ENCODE data around the gene FKBP2. TPM values are rescaled to one million over a fixed set of nuclear protein-coding genes. Genes with fewer than 3 reads are reported as not detected.

Gene FKBP2
- total RNA-seq, 4 donors from 2014 or later, result 38.2 to 101 (median 57.8) TPM

GRCh38 chr11:64269540-64270220 is 28.8 kb downstream of the FKBP2 start:
- WGBS, 2 donors, result 0 to 1% methylated on average over 18 to 34 of the region's 58 CpGs
- TF ChIP-seq EP300 (IDR thresholded peaks at IDR 0.05), result peak; percentile 93 to 97
- TF ChIP-seq POLR2A (IDR thresholded peaks at IDR 0.05), result no peak
- peak in 3 of 5 experiments; percentile 19 to 47 (median 34) for TF ChIP-seq CTCF (IDR thresholded peaks at IDR 0.05)

DNA sequence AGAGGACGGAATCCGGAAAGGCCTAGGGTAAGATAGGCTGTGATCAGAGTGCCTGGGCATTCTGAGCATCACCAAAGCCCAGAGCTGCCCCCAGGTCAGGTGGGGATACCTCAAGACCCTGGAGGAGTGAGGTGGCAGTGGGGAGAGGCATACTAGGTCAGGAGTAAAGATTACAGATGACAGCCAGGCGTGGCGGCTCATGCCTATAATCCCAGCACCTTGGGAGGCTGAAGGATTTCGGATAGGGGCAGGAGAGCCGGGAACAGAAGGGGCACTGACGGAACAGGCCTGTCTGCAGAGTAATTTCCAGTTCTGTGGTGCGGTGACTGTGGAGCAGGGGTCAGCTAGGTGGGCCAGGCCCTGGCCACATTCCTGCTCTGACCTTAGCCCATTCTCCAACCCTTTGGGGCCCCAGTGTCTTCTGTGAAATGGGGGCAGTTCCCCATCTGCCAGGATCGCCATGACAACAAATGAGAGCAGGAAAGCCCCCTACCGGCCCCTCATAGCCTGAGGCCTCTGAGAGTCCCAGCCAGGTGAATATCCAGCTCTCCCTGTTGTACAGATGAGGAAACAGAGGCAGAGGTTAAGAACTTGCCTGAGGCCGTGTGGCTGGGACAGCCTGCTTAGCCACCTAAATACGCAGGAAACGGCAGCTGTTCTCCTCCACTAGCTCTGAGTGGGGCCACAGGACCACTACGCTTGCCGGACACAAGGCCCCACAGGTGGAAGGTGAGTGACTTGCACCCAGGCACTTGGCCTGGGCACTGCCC is 34.3 kb downstream of the FKBP2 start:
- H3K9me3 ChIP-seq, result no peaks in the 10 kb centered on the region
- TF ChIP-seq EP300 (IDR thresholded peaks at IDR 0.05), result no peak
- no peak for TF ChIP-seq POLR2A (IDR thresholded peaks at IDR 0.05)
- TF ChIP-seq CTCF (IDR thresholded peaks at IDR 0.05), result no peak
- H3K27me3 ChIP-seq, result no peaks in the 10 kb centered on the region
- peaks cover 0 to 43% (median 0%) of the 10 kb centered on the region in 3 donors for H3K36me3 ChIP-seq
- no peak overlapping the region for H3K27ac ChIP-seq
- WGBS, 2 donors, result 81 to 89% methylated on average over 12 to 15 of the region's 15 CpGs
- DNase-seq (ENCODE audit: low spot score in 2 of 2), result no peak
- H3K4me3 ChIP-seq, result no peak overlapping the region
- H3K4me1 ChIP-seq, result peaks cover 0 to 21% (median 4%) of the 10 kb centered on the region in 4 donors

More at GRCh38 chr11:64269540-64270220, 28.8 kb downstream of the FKBP2 start:
- peak; percentile 91 to 97 for DNase-seq (ENCODE audit: low spot score in 2 of 2)
- peaks cover 0 to 27% (median 0%) of the 10 kb centered on the region in 3 donors for H3K36me3 ChIP-seq
- H3K27ac ChIP-seq, result peak overlapping the region; percentile 92 to 97 (median 95)
- no peaks in the 10 kb centered on the region for H3K9me3 ChIP-seq
- H3K27me3 ChIP-seq, result no peaks in the 10 kb centered on the region
- peak overlapping the region; percentile 71 to 98 (median 90) for H3K4me3 ChIP-seq
- H3K4me1 ChIP-seq, result peaks cover 0 to 38% (median 25%) of the 10 kb centered on the region in 4 donors

DNA sequence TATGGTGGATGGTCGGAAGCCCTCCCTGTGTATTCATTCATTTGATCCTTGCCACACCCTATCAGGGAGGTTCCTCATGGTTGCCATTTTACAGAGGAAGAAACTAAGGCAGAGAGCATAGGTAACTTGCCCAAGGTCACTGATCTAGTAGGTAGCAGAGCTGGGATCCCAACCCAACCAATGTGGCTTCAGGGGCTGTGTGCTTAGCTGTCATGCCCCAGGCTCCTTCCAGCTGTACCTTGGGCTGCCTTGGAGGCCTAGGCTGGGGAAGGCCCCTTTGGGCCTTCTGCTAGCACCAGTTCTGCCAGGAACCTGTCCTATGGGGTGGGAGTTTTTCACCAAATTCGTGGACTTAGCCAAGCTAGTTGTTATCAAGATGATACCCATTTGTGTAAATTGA is 34.9 kb downstream of the FKBP2 start:
- TF ChIP-seq EP300 (IDR thresholded peaks at IDR 0.05) (no peak), CTCF (IDR thresholded peaks at IDR 0.05) (no peak), POLR2A (IDR thresholded peaks at IDR 0.05) (no peak)
- H3K4me1 ChIP-seq, result peaks cover 0 to 21% (median 4%) of the 10 kb centered on the region in 4 donors
- peaks cover 0 to 46% (median 0%) of the 10 kb centered on the region in 3 donors for H3K36me3 ChIP-seq
- no peak overlapping the region for H3K27ac ChIP-seq
- H3K4me3 ChIP-seq, result no peak overlapping the region
- no peak for DNase-seq (ENCODE audit: low spot score in 2 of 2)
- H3K27me3 ChIP-seq, result no peaks in the 10 kb centered on the region
- no peaks in the 10 kb centered on the region for H3K9me3 ChIP-seq
- 89 to 100% methylated on average over 2 of the region's 2 CpGs for WGBS, 2 donors

GRCh38 chr11:64276653-64277431 is 35.9 kb downstream of the FKBP2 start:
- peaks cover 0 to 55% (median 0%) of the 10 kb centered on the region in 3 donors for H3K36me3 ChIP-seq
- H3K4me1 ChIP-seq, result peaks cover 0 to 17% (median 2%) of the 10 kb centered on the region in 4 donors
- no peaks in the 10 kb centered on the region for H3K9me3 ChIP-seq
- no peaks in the 10 kb centered on the region for H3K27me3 ChIP-seq
- H3K4me3 ChIP-seq, result no peak overlapping the region
- TF ChIP-seq EP300 (IDR thresholded peaks at IDR 0.05) (no peak), CTCF (IDR thresholded peaks at IDR 0.05) (no peak), POLR2A (IDR thresholded peaks at IDR 0.05) (no peak)
- 70 to 73% methylated on average over 16 to 17 of the region's 17 CpGs for WGBS, 2 donors
- H3K27ac ChIP-seq, result peak overlapping the region in 1 of 4 donors; percentile 10
- DNase-seq (ENCODE audit: low spot score in 2 of 2), result no peak
